Spinal cord (tissue), 10 donors: ENCODE results near the gene LRIG1. TPM values are rescaled to one million over a fixed set of nuclear protein-coding genes. Genes with fewer than 3 reads are reported as not detected.

Experiments used
- DNase-seq, 6 donors: peaks; one replicate each; pipeline versions ENCODE4 v3.0.0 to v3.0.0-alpha.2; 2013 to 2015; ENCODE audit warnings: low spot score in 6 of 6, low read depth in 4 of 6
- H3K27ac ChIP-seq: one replicate; pipeline ENCODE4 v1.5.1; 2013; ENCODE audit warnings: low read depth, low read length, control low read depth
- H3K27me3 ChIP-seq: one replicate; pipeline ENCODE4 v1.6.1; 2013; ENCODE audit warnings: low read length; ENCODE audit not compliant: control insufficient read depth, insufficient read depth
- H3K36me3 ChIP-seq: one replicate; pipeline ENCODE4 v1.6.1; 2013; ENCODE audit warnings: low read length; ENCODE audit not compliant: control insufficient read depth, insufficient read depth
- H3K4me1 ChIP-seq: one replicate; pipeline ENCODE4 v1.6.1; 2013; ENCODE audit warnings: low read length; ENCODE audit not compliant: control insufficient read depth, insufficient read depth
- H3K4me3 ChIP-seq: one replicate; pipeline ENCODE4 v1.5.1; 2013; ENCODE audit warnings: low read depth, low read length, control low read depth
- H3K9me3 ChIP-seq: one replicate; pipeline ENCODE4 v1.6.1; 2013; ENCODE audit warnings: low read length; ENCODE audit not compliant: control insufficient read depth, insufficient read depth
- WGBS: methylation state at CpG from one replicate; pipeline ENCODE4 v1.1.5; 2013; ENCODE audit warnings: missing lambda C conversion rate; ENCODE audit not compliant: insufficient coverage; 5-methylcytosine and 5-hydroxymethylcytosine counted together
- polyA plus RNA-seq, 2 donors: library from polyadenylated mRNA; unstranded; fragments of 120-200 nt; gene quantifications; one replicate each; pipeline ENCODE4 v1.2.1, GENCODE V29; 2013; ENCODE audit not compliant: insufficient read length in 2 of 2
- total RNA-seq, 2 donors: library from RNA; depleted of rRNA in 1 of 2; stranded (reverse); fragments of 120-200 nt in 1 of 2; fragments of >200 nt in 1 of 2; gene quantifications; one replicate each; pipeline versions ENCODE4 v1.2.3 to v1.2.4, GENCODE V29; 2013 to 2014
- donor health status: healthy.

The LRIG1 gene
- total and polyA plus RNA-seq, 4 donors: 85.4 to 229 (median 147) TPM

- Histone ChIP-seq H3K4me1 (peaks cover 12% of the 10 kb centered on the region), H3K9me3 (no peaks in the 10 kb centered on the region), H3K27me3 (no peaks in the 10 kb centered on the region), H3K27ac (no peak overlapping the region), H3K36me3 (peaks cover 40% of the 10 kb centered on the region), H3K4me3 (no peak overlapping the region)
- peak in 1 of 6 donors; percentile 30 for DNase-seq
- 56% methylated on average over 2 of the region's 7 CpGs for WGBS
Observed at GRCh38 chr3:66386925-66387650, 113.7 kb downstream of the LRIG1 start.

DNA sequence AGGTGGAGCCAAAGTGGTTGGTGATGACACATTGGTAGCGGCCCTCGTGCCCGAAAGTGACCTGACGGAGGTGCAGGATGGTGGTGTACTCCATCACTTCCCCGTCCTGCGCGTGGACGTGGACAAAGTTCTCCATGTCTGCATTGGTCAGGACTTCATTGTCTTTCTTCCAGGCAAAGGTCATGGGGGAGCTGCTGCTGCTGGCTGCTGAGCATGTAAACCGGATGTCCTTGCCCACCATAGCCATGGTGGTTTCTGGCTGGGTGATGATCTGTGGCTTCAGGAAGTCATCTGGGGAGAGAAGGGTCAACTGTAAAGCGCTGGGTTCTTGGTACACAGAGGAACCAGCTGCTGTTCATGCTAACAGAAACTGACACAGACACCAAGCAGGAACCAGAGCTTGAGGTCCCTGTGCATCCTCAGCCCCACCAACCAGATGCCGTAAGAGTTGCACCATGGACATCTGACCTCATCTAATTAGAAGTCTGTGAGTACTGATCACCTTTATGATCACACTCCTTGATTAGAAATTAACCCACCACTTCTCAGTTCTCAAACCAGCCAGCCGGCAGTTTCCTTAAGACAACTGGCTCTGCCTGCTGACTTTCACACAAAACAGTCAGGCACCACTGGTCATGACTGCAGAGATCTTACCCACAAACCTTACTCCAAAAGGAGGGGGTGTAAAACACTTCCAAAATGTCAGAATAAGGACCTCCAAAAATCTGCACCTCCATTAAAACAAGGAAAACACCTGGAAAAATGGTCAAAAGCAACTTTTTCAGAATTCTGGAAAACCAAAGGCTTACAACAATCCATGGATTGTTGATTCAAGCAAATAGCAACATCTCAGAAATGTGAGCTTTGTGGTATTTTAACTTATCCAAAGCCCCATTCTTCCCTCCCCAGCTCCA, 114.6 kb downstream of the LRIG1 start:
- WGBS: 86% methylated on average over 12 of the region's 12 CpGs
- Histone ChIP-seq H3K36me3 (peaks cover 47% of the 10 kb centered on the region), H3K4me1 (peaks cover 17% of the 10 kb centered on the region), H3K4me3 (no peak overlapping the region), H3K9me3 (no peaks in the 10 kb centered on the region), H3K27ac (no peak overlapping the region), H3K27me3 (no peaks in the 10 kb centered on the region)
- no peak for DNase-seq

DNA sequence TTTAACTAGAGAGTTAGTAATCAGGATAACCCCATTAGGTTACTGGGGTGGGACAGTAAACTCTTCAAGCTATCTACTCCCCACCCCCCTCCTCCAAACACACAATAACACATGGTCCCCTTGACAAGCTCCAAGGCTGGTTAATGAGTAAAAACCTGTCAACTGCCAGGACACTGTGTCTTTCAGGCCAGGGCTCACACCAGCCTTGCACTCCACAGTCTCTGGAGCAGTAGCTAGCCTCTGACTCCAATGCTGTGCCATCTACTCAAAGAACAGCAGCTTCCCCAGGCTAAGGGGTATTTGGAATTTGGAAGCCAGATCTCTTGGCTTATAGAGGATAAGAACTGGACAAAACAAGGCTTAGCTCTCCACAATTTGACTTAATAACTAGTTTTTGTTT, 115.8 kb downstream of the LRIG1 start:
- peaks cover 17% of the 10 kb centered on the region for H3K4me1 ChIP-seq
- H3K9me3 ChIP-seq: no peaks in the 10 kb centered on the region
- no peak overlapping the region for H3K4me3 ChIP-seq
- H3K27ac ChIP-seq: no peak overlapping the region
- no peaks in the 10 kb centered on the region for H3K27me3 ChIP-seq
- no peak for DNase-seq
- H3K36me3 ChIP-seq: peaks cover 57% of the 10 kb centered on the region

DNA sequence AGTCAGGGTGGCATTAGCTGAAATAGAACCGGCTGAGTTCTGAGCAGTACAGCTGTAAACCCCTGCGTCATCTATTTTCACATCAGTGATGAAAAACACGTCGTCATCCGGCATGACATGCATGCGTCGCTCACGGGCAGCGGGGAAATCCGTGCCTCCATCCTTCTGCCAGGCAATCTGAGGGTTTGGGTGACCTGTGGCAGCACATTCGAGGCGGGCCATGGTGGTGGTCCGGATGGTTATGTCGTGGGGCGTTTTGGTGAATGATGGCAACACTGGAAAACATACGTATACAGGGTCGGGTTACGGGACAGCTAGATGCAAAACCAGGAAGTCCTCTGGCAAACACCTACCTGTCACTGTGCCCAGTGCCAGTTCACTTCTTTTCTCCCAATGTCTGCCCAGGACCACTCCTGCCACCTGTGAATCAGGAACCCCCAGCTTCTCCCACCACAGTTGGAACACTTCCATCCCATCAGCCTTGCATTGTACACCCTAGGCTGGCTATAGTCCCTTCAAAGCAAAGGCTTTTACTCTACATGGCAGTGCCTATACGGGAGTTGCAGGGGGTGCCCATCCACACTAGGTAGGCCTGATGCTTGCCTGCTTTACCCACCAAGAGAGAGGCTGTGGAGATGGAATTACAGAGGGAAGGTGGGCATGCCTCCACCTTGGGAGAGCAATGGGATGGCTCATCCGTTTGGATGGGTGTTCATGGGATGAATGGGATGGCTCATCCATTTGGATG, 116.7 kb downstream of the LRIG1 start:
- H3K27ac ChIP-seq: no peak overlapping the region
- no peak for DNase-seq
- no peaks in the 10 kb centered on the region for H3K27me3 ChIP-seq
- WGBS: 95% methylated on average over 20 of the region's 20 CpGs
- peaks cover 17% of the 10 kb centered on the region for H3K4me1 ChIP-seq
- peaks cover 65% of the 10 kb centered on the region for H3K36me3 ChIP-seq
- no peaks in the 10 kb centered on the region for H3K9me3 ChIP-seq
- H3K4me3 ChIP-seq: no peak overlapping the region

- 93% methylated on average over 14 of the region's 18 CpGs for WGBS
- no peak for DNase-seq
- Histone ChIP-seq H3K36me3 (peaks cover 72% of the 10 kb centered on the region), H3K4me3 (no peak overlapping the region), H3K9me3 (no peaks in the 10 kb centered on the region), H3K4me1 (peaks cover 17% of the 10 kb centered on the region), H3K27me3 (no peaks in the 10 kb centered on the region), H3K27ac (no peak overlapping the region)
Observed at GRCh38 chr3:66383023-66383422, 117.8 kb downstream of the LRIG1 start.

DNA sequence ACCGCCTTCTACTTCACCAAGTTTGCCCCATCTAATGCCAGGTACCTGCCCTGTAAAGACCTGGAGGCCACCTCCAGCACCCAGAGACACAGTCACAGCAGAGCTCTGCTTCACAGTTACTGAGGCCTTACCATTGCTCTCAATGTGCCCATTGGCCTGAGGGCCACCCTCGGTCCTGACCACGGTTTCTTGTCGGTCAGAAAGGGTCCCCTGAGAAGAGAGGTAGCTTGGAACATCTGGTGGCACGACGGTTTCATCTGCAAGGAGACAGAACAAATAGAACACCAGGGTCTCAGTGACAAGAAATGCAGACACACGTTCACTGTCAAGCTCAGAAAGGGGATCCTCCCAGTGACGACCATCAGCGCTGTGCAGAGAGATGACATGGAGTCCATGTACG, 118.7 kb downstream of the LRIG1 start:
- DNase-seq: no peak
- Histone ChIP-seq H3K4me1 (peaks cover 16% of the 10 kb centered on the region), H3K4me3 (no peak overlapping the region), H3K9me3 (no peaks in the 10 kb centered on the region), H3K27ac (no peak overlapping the region), H3K36me3 (peaks cover 78% of the 10 kb centered on the region), H3K27me3 (no peaks in the 10 kb centered on the region)
- WGBS: 86% methylated on average over 10 of the region's 10 CpGs

DNA sequence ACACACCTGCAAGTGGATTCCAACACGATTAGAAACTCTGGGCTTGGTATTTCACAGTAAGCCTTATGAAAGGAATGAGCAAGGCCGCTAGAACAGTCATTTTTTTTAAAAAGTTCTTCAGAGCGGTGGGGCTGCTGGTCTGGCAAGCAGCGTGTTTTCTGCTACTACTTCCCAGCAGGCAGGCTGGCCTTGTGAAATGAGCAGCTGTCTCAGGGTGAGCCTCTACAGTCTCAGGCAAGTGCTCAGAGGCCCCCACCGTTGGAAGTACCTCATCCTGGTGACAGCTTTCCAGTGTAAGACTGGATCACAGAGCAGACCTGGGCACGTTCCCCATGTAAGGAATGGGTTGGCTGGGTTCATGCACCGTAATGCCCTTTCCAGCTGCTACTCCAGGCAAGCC, 119.2 kb downstream of the LRIG1 start:
- peaks cover 81% of the 10 kb centered on the region for H3K36me3 ChIP-seq
- no peaks in the 10 kb centered on the region for H3K27me3 ChIP-seq
- no peak overlapping the region for H3K4me3 ChIP-seq
- peak overlapping the region; percentile 19 for H3K27ac ChIP-seq
- no peak for DNase-seq
- WGBS: 66% methylated on average over 7 of the region's 7 CpGs
- H3K9me3 ChIP-seq: no peaks in the 10 kb centered on the region
- H3K4me1 ChIP-seq: peaks cover 11% of the 10 kb centered on the region

DNA sequence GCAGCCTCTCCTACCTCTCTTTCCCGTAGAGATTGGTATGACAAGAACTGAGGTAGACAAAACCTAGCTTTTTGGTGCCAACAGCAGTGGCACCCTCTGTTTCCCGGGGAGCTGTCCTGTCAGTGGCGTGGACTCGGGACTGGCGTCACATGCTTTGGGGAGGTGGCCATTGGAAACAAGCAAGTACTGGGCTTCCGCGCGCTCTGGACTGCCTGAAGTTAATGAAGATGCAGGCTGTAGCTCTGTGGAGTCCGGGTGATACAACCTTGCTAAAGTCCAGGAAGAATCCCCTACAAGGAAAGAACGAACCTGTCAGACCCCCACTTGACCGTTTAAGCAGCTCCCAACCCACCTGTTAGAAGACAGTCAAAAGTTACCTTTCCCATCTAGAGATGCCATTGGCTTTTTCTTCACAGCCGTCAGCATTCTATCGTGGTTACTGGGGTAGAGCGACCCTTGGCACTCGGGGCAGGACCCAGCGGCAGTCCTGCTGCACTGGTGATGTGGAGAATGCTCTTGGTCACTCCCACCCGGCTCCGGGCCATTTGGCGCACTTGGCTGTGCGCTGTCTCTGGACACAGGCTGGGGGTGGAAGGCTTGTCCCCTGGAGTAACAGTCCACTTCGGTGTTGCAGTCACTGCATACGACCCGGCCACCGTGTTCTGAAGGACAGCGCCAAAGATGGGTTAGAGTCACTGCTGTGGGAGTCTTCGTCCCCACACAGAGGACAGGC, 120.5 kb downstream of the LRIG1 start:
- no peak for DNase-seq
- H3K9me3 ChIP-seq: no peaks in the 10 kb centered on the region
- peaks cover 5% of the 10 kb centered on the region for H3K4me1 ChIP-seq
- H3K27ac ChIP-seq: no peak overlapping the region
- H3K4me3 ChIP-seq: no peak overlapping the region
- H3K36me3 ChIP-seq: peaks cover 72% of the 10 kb centered on the region
- 96% methylated on average over 20 of the region's 26 CpGs for WGBS
- no peaks in the 10 kb centered on the region for H3K27me3 ChIP-seq

GRCh38 chr3:66379565-66379964, 121.3 kb downstream of the LRIG1 start:
- peaks cover 64% of the 10 kb centered on the region for H3K36me3 ChIP-seq
- 90% methylated on average over 2 of the region's 9 CpGs for WGBS
- no peaks in the 10 kb centered on the region for H3K9me3 ChIP-seq

More at GRCh38 chr3:66379565-66379964, 121.3 kb downstream of the LRIG1 start:
- Histone ChIP-seq H3K4me3 (no peak overlapping the region), H3K4me1 (peaks cover 5% of the 10 kb centered on the region), H3K27ac (no peak overlapping the region), H3K27me3 (no peaks in the 10 kb centered on the region)
- DNase-seq: no peak
